Thyroid gland (tissue), 4 donors: ENCODE results near the gene ZNF775. TPM values are rescaled to one million over a fixed set of nuclear protein-coding genes. Genes with fewer than 3 reads are reported as not detected.

Experiments
- DNase-seq, 2 donors: peaks; one replicate each; pipeline ENCODE4 v3.0.0-alpha.2; 2019
- H3K27ac ChIP-seq, 3 donors: fragments of 200-600 bp; sonication (generic); 1 replicate in 2 of 3; 2 replicates in 1 of 3; pipeline ENCODE4 v1.5.1; 2016 to 2019; ENCODE audit warnings: mild to moderate bottlenecking in 1 of 3, moderate library complexity in 1 of 3
- H3K27me3 ChIP-seq: fragments of 200-600 bp; sonication (generic); one replicate; pipeline ENCODE4 v1.5.1; 2019
- H3K36me3 ChIP-seq, 2 donors: fragments of 200-600 bp; sonication (generic); one replicate each; pipeline ENCODE4 v1.5.1; 2016 to 2019
- H3K4me1 ChIP-seq, 2 donors: fragments of 200-600 bp; sonication (generic); one replicate each; pipeline ENCODE4 v1.5.1; 2017 to 2019
- H3K4me3 ChIP-seq, 3 donors: fragments of 200-600 bp; sonication (generic); replicated peaks in 1 of 3; 1 replicate in 2 of 3; 2 replicates in 1 of 3; pipeline ENCODE4 v1.5.1; 2016; ENCODE audit warnings: mild to moderate bottlenecking in 1 of 3
- H3K9me3 ChIP-seq: fragments of 200-600 bp; sonication (generic); one replicate; pipeline ENCODE4 v1.5.1; 2017
- CTCF ChIP-seq, 6 experiments: fragments of 200-600 bp in 3 of 6; fragments of 450-650 bp in 3 of 6; sonication (generic) in 3 of 6; IDR thresholded peaks; one replicate each; pipeline ENCODE4 v1.5.1; 2016 to 2019; ENCODE audit warnings: antibody characterized with exemption in 6 of 6, mild to moderate bottlenecking in 2 of 6, inconsistent platforms in 1 of 6, moderate library complexity in 1 of 6
- POLR2A ChIP-seq, 2 donors: fragments of 450-650 bp; IDR thresholded peaks; one replicate each; pipeline ENCODE4 v1.6.1; 2017; ENCODE audit warnings: antibody characterized with exemption in 2 of 2, mild to moderate bottlenecking in 2 of 2, moderate library complexity in 1 of 2
- WGBS, 2 donors: methylation state at CpG; one replicate each; pipeline ENCODE4 v1.1.5; 2017; 5-methylcytosine and 5-hydroxymethylcytosine counted together
- intact Hi-C: fragments of 100-400 bp; cut with DNase I; formaldehyde crosslinking; loops from one replicate; pipeline ENCODE4 v1.15.1; 2023
- total RNA-seq, 4 donors: library from RNA; depleted of rRNA; stranded (reverse); fragments of >200 nt; gene quantifications; one replicate each; pipeline ENCODE4 v1.2.3, GENCODE V29; 2016

The ZNF775 gene
- total RNA-seq, 4 donors from 2014 or later, result 4.3 to 7.5 (median 6.3) TPM

- no peak for DNase-seq
- 70 to 75% methylated on average over 5 of the region's 5 CpGs for WGBS, 2 donors
- Histone ChIP-seq H3K36me3 (no peaks in the 10 kb centered on the region), H3K27me3 (no peaks in the 10 kb centered on the region), H3K4me3 (no peak overlapping the region), H3K9me3 (no peaks in the 10 kb centered on the region), H3K4me1 (no peaks in the 10 kb centered on the region), H3K27ac (no peak overlapping the region)
- TF ChIP-seq CTCF (IDR thresholded peaks at IDR 0.05) (no peak), POLR2A (IDR thresholded peaks at IDR 0.05) (no peak)
- intact Hi-C loops, result no loop called here
These were observed 10.3 kb downstream of the ZNF775 start for GRCh38 chr7:150389532-150389816.

- no peak for DNase-seq
- Histone ChIP-seq H3K4me3 (no peak overlapping the region), H3K36me3 (no peaks in the 10 kb centered on the region), H3K4me1 (no peaks in the 10 kb centered on the region), H3K27ac (no peak overlapping the region), H3K27me3 (no peaks in the 10 kb centered on the region), H3K9me3 (no peaks in the 10 kb centered on the region)
- intact Hi-C loops, result no loop called here
- TF ChIP-seq CTCF (IDR thresholded peaks at IDR 0.05), result no peak
- no peak for TF ChIP-seq POLR2A (IDR thresholded peaks at IDR 0.05)
- 92 to 96% methylated on average over 4 to 7 of the region's 7 CpGs for WGBS, 2 donors
These were observed 11.1 kb downstream of the ZNF775 start for GRCh38 chr7:150390205-150390604.

GRCh38 chr7:150393325-150393724, 14.2 kb downstream of the ZNF775 start:
- DNase-seq, result no peak
- no peaks in the 10 kb centered on the region for H3K4me1 ChIP-seq
- TF ChIP-seq CTCF (IDR thresholded peaks at IDR 0.05) (no peak), POLR2A (IDR thresholded peaks at IDR 0.05) (no peak)
- H3K36me3 ChIP-seq, result peaks cover 5 to 6% of the 10 kb centered on the region in 2 donors
- 87 to 95% methylated on average over 3 of the region's 3 CpGs for WGBS, 2 donors
- no peak overlapping the region for H3K4me3 ChIP-seq
- H3K27me3 ChIP-seq, result no peaks in the 10 kb centered on the region
- intact Hi-C loops, result no loop called here
- no peaks in the 10 kb centered on the region for H3K9me3 ChIP-seq
- H3K27ac ChIP-seq, result no peak overlapping the region

- no peaks in the 10 kb centered on the region for H3K9me3 ChIP-seq
- H3K4me1 ChIP-seq, result peaks cover 0 to 10% of the 10 kb centered on the region in 2 donors
- H3K4me3 ChIP-seq, result no peak overlapping the region
- intact Hi-C loops, result no loop called here
- no peak for DNase-seq
- no peak for TF ChIP-seq POLR2A (IDR thresholded peaks at IDR 0.05)
- no peak for TF ChIP-seq CTCF (IDR thresholded peaks at IDR 0.05)
- H3K27me3 ChIP-seq, result no peaks in the 10 kb centered on the region
- no peak overlapping the region for H3K27ac ChIP-seq
- H3K36me3 ChIP-seq, result peaks cover 5 to 6% of the 10 kb centered on the region in 2 donors
- WGBS, 2 donors, result 92 to 99% methylated on average over 12 to 13 of the region's 20 CpGs
These were observed 17.3 kb downstream of the ZNF775 start for GRCh38 chr7:150396426-150396825.

GRCh38 chr7:150396851-150397260, 17.7 kb downstream of the ZNF775 start:
- Histone ChIP-seq H3K27me3 (no peaks in the 10 kb centered on the region), H3K27ac (no peak overlapping the region), H3K9me3 (no peaks in the 10 kb centered on the region), H3K36me3 (peaks cover 5 to 6% of the 10 kb centered on the region in 2 donors), H3K4me3 (no peak overlapping the region), H3K4me1 (peaks cover 0 to 12% of the 10 kb centered on the region in 2 donors)
- DNase-seq, result no peak
- no peak for TF ChIP-seq CTCF (IDR thresholded peaks at IDR 0.05)
- no peak for TF ChIP-seq POLR2A (IDR thresholded peaks at IDR 0.05)
- 97 to 98% methylated on average over 9 to 35 of the region's 48 CpGs for WGBS, 2 donors
- intact Hi-C loops, result no loop called here
